Measurements from ENCODE around the gene COPS3.

GRCh38 chr17:17253406-17253805, 27.6 kb downstream of the COPS3 start:
- TF ChIP-seq CTCF (IDR thresholded peaks at IDR 0.05) (no peak), POLR2A (IDR thresholded peaks at IDR 0.05) (no peak)
